SKM-1 treated with dmso at 0.1 percent for 144 hours (cell line): ENCODE results near the gene MAD1L1.

ENCODE experiments used
- DNase-seq: peaks from one replicate; lab custom pipeline; 2025; ENCODE audit not compliant: unreplicated experiment; lab: John Stamatoyannopoulos, UW

MAD1L1 gene

DNA sequence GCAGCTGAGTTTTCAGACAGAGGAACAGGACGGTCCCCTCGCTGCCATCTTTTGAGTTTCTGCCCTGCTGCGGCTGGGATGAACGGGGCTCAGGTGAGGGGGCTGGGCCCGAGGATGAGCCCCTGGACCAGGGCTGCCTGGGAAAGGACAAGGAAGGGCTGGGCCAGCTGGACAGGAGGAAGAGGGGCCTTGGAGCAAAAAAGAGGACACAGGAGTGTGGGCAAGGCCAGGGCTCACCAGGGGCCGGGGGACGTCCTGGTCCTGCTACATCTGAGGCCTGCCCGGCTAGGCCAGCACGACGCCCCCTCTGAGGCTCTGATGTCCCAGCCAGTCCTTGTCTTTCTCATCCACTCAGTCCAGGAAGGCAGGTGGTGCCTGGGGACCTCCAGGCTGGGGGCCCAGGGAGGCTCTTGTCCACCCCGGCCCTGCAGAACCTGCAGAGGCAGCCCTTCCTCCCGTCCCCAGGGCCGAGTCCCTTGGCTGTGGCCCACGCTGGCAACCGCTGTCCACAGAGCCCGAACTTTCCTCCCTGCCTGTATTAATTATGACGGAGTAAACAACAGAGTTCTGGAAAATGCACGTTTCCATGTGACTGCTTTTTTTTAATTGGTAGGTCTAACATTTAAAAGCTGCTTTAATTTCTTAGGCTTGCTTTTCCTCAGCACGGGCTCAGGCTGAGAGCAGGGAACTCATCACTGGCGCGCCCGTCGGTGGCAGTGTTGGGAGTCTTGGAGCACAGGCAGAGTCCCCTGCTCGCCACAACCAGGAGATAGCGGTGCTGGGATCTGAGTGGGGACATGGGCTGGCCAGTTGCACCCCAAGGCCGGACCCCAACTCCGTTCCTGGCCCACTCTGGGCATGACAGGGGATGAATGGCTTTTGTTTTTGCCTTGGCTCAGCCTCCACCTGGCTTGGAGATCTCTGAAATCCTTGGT is 375.0 kb downstream of the MAD1L1 start:
- DNase-seq, result no peak

DNA sequence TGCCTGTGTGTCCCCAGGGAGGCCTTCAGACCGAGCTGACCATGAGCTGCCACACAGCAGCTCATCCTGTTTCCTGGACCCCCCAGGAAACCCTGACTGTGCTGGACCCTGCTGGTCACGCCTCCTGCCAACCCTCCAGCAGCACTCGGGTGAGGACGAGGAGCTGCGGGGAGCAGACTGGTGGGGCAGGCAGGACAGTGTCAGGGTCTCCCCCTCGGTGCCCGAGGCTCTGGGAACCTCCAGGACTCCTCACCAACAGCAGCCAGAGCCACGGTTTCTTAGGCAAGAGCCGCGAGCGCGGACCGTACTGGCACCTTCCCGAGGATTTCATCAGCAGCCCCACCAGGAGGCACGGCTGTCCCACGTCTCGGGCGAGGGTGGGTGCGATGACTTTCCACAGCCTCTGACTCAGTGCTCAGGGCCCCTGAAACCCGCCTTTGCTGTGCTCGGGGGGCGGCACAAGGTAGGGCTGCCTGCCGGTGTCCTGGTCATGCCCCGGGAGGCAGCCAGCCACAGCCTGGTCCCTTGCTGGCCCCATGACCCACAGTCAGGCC is 375.8 kb downstream of the MAD1L1 start:
- no peak for DNase-seq

- DNase-seq, result no peak
Observed at GRCh38 chr7:1856161-1856887, 376.4 kb downstream of the MAD1L1 start.

DNA sequence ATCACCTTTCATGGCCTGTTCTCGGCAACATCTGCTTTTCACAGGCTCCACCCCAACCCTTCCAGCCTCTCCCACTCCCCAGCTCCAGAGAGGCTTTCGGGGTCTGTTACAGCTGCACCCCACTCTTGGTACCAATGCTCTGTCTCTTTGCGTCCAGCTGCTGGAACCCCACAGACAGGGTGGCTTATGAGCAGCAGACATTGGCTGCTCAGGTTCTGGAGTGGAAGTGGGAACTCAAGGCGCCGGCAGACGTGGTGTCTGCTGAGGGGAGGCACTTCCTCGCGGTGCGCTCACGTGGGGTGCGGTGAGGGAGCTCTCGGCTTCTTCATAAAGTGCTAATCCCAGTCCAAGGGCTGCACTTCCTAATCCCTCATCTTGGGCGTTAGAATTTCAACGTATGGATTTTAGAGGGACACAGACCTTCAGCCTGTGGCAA is 377.0 kb downstream of the MAD1L1 start:
- DNase-seq, result no peak

DNA sequence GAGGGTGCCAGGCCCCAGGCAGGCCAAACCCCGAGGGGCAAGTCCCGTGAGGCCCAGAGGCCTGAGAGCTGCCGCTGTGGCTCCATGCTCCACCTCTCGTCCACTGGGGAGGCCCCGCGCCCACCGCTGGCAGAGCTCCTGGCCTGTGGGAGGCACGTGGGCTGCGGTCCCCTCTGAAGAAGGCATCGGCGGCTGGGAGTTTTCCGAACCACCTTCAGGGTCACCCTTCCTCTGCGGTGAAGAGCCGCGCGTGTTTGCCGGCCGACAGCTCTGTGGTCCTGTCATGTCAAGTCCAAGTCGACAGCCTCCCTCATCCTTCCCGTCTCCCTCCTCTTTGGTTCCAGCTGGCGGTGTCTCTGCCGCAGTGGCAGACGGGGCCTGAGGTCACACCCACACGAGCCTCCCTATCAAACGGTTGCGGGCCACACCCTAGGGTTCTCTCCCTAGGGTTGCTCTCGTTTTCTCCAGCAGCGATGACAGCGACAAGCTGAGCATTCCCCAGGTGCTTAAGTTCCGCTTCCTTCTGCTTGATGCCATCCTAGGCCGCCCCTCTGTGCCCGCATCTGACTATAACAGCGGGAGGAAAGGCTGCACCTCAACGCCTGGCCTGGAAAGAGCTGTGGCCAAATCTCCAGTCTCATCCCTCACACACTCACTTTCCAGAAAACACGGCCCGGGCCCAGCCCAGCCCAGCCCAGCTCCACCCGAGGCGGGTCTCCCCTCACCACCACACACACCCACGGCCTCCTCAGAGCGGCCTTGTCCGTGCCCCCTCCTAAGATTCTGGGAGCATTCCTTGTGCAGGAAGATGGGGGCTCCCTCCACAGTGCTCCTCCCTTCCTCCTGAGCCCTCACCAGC is 377.6 kb downstream of the MAD1L1 start:
- DNase-seq, result no peak

DNA sequence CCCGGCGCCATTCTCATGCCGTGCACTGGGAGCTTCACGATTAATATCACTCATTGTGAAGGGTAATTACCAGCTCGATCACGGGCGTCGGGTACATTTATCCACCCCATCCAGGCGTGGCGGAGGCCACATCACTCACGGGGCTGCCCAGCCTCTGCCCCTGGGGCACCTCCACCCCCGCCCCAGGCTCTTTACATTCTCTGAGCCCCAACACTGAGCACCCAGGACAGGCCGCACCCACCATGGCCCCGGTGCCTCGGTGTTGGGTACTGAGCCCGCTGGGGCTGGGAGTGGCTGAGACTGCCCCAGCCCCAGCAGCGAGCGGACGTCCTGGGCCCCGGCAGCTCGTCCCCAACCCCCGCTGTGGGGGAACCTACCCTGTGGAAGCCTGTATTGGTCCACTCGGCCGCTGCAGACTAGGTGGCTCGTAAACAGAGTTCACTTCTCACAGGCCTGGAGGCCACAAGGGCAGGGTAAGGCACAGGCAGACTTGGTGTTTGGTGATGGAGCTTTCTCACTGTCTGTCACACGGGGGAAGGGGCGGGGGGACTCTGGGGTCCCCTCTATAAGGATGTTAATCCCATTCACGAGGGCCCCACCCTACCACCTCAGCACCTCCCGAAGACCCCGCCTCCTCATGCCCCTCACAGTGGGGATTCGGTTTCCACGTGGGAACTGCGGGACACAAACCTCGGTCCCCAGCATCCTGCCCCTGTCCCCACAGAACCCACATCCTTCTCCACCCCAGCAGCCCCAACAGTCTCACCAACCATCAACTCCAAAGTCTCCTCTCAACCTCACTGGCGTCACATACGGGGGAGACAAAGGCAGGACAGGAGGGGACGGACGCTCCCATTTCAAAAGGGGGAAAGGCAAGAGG is 378.5 kb downstream of the MAD1L1 start:
- no peak for DNase-seq

- no peak for DNase-seq
Observed at GRCh38 chr7:1853431-1853985, 379.2 kb downstream of the MAD1L1 start.

GRCh38 chr7:1852517-1853430 is 380.0 kb downstream of the MAD1L1 start:
- no peak for DNase-seq

- no peak for DNase-seq
Observed at GRCh38 chr7:1851721-1852516, 380.8 kb downstream of the MAD1L1 start.

GRCh38 chr7:1850976-1851571 is 381.7 kb downstream of the MAD1L1 start:
- DNase-seq, result no peak

- no peak for DNase-seq
Observed at GRCh38 chr7:1850111-1850975, 382.4 kb downstream of the MAD1L1 start.

DNA sequence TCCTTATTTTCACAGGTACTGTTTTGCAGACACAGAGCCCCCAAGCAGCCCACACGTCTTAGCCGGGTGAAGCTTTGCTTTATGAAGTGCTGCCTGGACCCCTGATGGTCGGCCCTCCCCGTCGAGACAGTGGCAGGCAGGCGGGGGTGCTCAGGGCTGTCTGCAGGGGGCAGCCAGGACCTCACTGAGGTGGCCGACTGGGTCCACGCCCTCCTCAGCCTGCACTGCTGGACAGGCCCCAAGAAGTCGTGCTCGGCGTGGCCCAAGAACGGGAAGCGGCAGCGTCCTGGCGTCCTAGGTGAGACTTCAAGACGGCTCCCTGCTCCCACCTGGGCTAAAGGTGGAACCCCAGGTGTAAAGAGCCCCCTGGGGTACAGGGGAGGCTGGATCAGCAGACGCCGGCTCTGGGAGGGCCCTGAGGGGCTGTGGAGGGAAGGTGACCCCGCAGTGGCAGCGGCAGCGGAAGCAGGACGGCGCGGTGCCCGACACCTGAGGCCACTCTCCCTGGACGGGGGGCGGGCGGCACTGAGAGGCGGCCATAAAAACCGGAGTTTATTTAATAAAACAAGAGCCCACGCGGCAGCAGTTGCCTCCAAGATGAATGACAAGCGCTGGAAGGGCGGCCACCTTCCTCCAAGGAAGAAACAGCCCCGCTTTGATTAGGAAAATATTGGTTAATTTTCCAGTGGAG is 383.2 kb downstream of the MAD1L1 start:
- no peak for DNase-seq

DNA sequence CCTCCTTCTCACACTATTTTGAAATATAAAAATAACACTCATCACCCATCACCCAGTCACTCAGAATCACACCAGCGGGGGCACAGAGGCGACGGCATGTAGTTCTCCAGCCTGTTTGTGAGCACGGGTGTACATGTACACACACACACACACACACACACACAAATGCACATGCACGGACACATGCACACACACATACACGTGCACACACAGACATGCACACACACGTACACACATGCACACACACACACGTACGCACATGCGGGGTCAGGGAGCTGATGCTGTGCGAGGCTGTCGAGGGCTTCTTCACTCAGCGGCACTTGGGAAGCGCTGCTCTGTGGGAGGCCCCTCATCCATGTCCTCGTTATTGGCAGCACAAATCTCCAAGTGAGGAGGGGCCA is 383.8 kb downstream of the MAD1L1 start:
- DNase-seq, result no peak

GRCh38 chr7:1848013-1848640 is 384.6 kb downstream of the MAD1L1 start:
- no peak for DNase-seq

GRCh38 chr7:1847260-1848001 is 385.3 kb downstream of the MAD1L1 start:
- no peak for DNase-seq
